NCI-H2227 (cell line): ENCODE results near the gene ALX4.

Source experiments
- DNase-seq: peaks from one replicate; lab custom pipeline; 2025; ENCODE audit not compliant: unreplicated experiment; lab: John Stamatoyannopoulos, UW

ALX4 gene

GRCh38 chr11:44309478-44310205 lies at the start of gene ALX4:
TSS of gene ALX4 (minus strand) at chr11:44310139. CDS start at chr11:44310062, 77 bp downstream.
- DNase-seq, result peak; percentile 63

- DNase-seq, result no peak
Observed at GRCh38 chr11:44359162-44359561, 49.2 kb upstream of the ALX4 start.

- no peak for DNase-seq
Observed at GRCh38 chr11:44358713-44359112, 48.8 kb upstream of the ALX4 start.

GRCh38 chr11:44357711-44358110 lies 47.8 kb upstream of the ALX4 start:
- no peak for DNase-seq

GRCh38 chr11:44356351-44356750 lies 46.4 kb upstream of the ALX4 start:
- no peak for DNase-seq

GRCh38 chr11:44351898-44352498 lies 42.1 kb upstream of the ALX4 start:
- DNase-seq, result no peak

GRCh38 chr11:44351006-44351660 lies 41.2 kb upstream of the ALX4 start:
- no peak for DNase-seq

GRCh38 chr11:44349328-44349727 lies 39.4 kb upstream of the ALX4 start:
- DNase-seq, result no peak

GRCh38 chr11:44348721-44349120 lies 38.8 kb upstream of the ALX4 start:
- no peak for DNase-seq

- no peak for DNase-seq
Observed at GRCh38 chr11:44348114-44348513, 38.2 kb upstream of the ALX4 start.

GRCh38 chr11:44347538-44347937 lies 37.6 kb upstream of the ALX4 start:
- DNase-seq, result no peak

- DNase-seq, result no peak
Observed at GRCh38 chr11:44346983-44347382, 37.0 kb upstream of the ALX4 start.

GRCh38 chr11:44345781-44346180 lies 35.8 kb upstream of the ALX4 start:
- DNase-seq, result no peak

GRCh38 chr11:44344921-44345320 lies 35.0 kb upstream of the ALX4 start:
- no peak for DNase-seq

- no peak for DNase-seq
Observed at GRCh38 chr11:44344423-44344820, 34.5 kb upstream of the ALX4 start.

- no peak for DNase-seq
Observed at GRCh38 chr11:44343778-44344422, 34.0 kb upstream of the ALX4 start.

- no peak for DNase-seq
Observed at GRCh38 chr11:44342616-44343015, 32.7 kb upstream of the ALX4 start.

GRCh38 chr11:44340656-44341055 lies 30.7 kb upstream of the ALX4 start:
- no peak for DNase-seq

- no peak for DNase-seq
Observed at GRCh38 chr11:44339530-44339883, 29.6 kb upstream of the ALX4 start.

- peak; percentile 15 for DNase-seq
Observed at GRCh38 chr11:44338698-44339529, 29.0 kb upstream of the ALX4 start.

GRCh38 chr11:44338026-44338425 lies 28.1 kb upstream of the ALX4 start:
- DNase-seq, result no peak
